Measurements from ENCODE around the gene HS3ST5.
"Not testable (repeated sequence)": the region's sequence is repeated elsewhere in the genome, so short reads cannot be mapped to it uniquely, and the experiment has no call there.

The HS3ST5 gene

DNA sequence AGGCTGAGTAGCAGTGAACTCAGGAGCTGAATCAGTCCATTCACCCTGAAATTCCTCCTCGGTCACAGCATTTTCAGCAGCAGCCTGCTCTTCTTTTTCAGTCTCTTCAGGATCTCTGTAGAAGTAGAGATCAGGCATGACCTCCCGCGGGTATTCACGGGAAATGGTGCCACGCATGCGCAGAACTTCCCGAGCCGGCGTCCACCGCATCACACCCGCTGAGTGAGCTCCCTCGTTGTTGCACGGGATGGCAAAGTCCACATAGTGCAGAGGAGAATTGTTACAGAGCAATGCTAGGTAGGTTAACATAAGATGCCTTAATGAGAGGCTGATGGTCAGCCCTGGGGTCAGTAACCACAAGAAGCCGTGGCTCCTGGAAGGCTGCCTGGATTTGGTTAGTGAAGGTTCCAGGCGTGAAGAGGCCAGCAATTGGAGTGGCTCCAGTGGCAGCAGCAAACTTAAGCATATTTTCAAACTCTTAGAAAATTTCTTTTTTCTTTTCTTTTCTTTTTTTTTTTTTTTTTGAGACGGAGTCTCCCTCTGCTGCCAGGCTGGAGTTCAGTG, 258.4 kb downstream of the HS3ST5 start:
- DNase-seq: no peak

GRCh38 chr6:114083251-114083650, 259.6 kb downstream of the HS3ST5 start:
- DNase-seq: no peak

DNA sequence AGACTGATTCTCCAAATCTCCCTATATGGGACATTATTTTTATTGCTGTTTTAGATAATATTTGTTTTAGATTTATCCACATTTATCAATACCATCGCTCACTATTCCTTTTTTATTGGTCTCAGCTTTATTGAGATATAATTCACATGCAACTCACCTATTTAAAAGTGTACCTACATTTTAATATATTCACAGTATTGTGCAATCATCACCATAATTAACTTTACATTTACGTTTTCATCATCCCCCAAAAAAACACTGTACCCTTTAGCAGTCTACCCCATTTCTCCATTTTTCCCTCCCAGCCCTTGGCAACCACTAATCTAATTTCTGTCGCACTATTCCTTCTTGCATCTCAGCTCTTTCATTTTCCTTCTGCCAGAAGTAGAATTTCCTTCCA, 261.1 kb downstream of the HS3ST5 start:
- DNase-seq: no peak

DNA sequence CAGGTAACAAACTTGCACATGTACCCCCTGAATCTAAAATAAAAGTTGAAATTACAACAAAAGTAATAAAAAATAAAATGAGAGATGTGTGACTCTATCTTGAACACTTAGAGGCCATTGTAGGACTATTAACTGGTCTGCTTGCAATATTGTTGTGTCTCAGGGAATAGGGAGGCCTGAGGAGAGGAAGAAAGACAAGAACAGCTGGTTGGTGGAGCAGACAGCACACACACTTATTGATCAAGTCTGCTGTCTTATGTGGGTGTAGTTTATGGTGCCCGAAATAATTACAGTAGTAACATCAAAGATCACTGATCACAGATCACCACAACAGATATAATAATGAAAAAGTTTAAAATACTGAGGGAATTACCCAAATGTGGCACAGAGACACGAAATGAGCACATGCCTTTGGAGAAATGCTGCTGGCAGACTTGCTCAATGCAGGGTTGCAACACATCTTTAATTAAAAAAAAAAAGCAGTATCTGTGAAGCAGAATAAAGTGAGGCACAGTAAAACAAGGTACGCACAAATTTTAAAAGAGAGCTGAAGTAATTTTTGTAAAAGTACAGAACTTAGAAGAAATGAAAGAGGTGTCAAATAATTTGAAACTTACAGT, 261.8 kb downstream of the HS3ST5 start:
- DNase-seq: no peak

DNA sequence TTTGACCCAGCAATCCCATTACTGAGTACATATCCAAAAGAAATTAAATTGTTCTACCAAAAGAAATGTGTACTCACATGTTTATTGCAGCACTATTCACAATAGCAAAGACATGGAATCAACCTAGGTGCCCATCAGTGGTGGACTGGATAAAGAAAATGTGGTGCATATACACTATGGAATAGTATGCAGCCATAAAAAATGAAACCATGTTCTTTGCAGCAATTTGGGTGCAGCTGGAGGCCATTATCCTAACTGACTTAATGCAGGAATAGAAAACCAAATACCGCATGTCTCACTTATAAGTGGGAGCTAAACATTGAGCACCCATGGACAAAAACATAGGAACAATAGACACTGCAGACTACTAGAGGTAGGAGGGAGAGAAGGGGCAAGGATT, 262.4 kb downstream of the HS3ST5 start:
- not testable (repeated sequence) for DNase-seq

DNA sequence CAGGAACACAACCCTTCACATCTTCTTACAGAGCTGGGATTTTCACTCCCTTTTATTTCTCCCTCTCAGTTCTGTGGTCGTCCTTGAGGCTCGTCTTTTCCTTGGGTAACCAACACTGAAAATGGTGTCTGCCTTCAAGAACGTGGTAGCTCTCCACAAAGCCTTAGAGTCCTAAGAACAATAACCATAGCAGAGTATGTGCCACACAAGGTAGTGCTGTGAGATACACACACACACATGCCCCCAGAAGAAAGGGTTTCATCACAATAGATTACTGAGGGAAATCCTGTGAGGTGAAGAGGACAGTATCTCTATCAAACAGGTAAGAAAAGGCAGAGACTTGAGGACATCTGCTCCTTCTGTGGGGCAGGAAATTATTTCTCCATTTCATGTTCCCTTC, 267.0 kb downstream of the HS3ST5 start:
- no peak for DNase-seq

DNA sequence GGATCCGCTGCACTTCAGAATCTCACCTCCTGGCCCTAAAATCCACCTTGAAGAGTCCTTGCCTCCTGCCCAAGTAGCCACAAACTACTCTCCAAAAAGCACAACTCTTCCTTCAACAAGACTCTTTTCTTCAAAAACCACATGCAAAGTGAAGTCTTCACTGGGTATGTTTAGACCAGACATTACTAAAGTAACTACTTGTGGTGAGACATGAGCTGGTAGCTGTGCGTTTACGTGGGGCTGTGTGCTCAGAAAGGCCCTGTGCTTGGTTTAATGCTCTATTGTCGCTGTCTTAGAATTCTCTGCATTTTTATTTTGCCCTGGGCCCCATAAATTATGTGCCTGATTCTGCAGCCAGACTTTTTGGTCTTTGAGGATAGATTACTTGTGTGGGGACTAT, 267.5 kb downstream of the HS3ST5 start:
- DNase-seq: no peak

DNA sequence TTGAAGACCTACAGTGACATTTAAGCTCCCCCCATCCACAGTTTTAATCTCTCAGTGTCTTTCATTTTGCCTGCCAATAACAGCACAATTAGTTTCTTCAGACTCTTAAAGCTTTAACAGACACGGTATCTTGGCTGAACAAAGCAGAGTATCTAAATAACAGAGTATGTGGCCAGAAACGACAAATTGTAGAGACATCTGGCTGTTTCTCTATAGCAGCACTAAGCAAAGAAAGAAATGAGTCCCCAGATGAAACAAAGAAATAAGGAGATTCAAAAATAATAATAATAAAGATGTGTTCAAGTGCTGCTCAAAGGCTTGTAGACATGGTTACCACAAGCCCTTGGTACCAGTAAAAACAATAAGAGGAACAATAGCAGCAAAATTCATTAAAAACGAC, 274.1 kb downstream of the HS3ST5 start:
- no peak for DNase-seq

- no peak for DNase-seq
These were observed 274.7 kb downstream of the HS3ST5 start for GRCh38 chr6:114068116-114068515.

DNA sequence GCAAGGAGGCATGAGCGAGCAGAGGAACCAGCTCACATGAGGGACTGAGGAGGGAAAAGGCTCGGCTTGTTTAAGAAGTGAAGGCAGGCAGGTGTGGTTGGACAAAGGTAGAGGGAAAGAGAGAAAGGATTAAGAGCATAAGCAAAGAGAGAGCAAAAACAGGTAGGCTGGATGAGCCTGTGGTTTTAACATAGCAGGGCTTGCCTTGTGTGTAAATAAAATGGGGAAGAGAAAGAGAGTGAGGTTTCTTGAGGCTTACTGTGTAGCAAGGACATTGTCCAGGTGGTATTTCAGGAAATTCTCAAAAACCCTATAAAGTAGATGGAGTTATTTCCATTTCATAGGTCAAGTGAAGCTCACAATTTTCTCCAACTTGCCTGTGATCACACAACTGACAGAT, 278.0 kb downstream of the HS3ST5 start:
- no peak for DNase-seq

- DNase-seq: no peak
These were observed 278.9 kb downstream of the HS3ST5 start for GRCh38 chr6:114063956-114064355.

DNA sequence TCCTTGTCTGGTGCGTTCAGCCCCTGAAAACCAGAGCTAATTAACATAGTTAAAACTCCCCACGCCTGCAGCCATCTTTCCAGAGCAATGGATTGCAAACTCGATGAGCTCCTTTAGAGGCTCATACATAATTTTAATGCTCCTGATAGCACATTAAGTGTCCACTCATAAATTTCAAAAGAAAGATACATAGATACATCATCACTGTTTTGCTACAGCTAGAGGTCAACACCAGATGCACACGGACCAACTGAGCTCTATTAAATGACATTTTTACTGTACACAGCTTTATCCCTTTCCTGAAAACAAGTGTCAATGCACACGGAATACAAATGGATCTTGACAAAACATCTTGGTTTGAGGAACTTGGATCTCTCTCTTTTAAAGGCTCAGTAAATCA, 280.6 kb downstream of the HS3ST5 start:
- no peak for DNase-seq

- no peak for DNase-seq
These were observed 281.1 kb downstream of the HS3ST5 start for GRCh38 chr6:114061741-114062140.

- no peak for DNase-seq
These were observed 281.7 kb downstream of the HS3ST5 start for GRCh38 chr6:114061116-114061515.

GRCh38 chr6:114058435-114058834, 284.4 kb downstream of the HS3ST5 start:
- no peak for DNase-seq

GRCh38 chr6:114055763-114056162, 287.1 kb downstream of the HS3ST5 start:
- no peak for DNase-seq

GRCh38 chr6:114055349-114055748, 287.5 kb downstream of the HS3ST5 start:
- DNase-seq: no peak

DNA sequence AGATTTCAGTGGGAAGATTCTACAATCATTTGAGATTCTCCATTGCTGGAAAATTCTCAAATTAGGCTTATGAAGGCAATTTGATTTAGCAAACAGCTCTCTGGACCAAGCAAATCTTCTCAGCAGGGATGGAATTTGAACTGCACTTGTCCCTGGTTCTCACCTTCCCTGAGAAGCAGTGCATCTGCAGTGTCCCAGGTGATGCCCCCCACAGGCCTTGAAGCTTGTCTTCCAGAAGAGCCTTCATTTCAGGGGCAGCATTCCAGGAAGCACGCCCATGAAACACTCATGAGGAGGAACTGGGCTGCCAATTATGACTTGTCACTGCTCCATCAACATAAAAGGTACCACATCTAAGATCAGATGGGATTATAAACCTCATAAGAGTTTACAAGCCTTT, 289.0 kb downstream of the HS3ST5 start:
- no peak for DNase-seq

DNA sequence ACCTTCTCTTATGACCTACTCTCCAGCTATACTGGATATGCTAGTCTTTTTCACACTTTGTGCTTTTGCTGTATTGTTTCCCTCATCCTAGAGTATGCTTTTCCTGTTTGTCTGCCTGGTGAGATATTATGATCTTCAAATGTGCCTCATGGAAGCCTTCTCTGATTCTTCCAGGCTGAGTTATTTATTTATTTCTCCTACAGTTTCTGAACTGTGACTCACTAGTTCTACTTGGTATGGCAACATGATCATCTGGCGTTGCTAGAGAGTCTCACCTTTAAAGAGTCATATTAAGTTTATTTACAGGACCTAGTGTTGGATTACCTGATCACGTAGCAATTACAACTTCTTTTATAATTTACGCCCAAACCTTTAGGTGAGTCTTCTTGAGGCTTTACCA, 290.7 kb downstream of the HS3ST5 start:
- no peak for DNase-seq

- DNase-seq: no peak
These were observed 291.8 kb downstream of the HS3ST5 start for GRCh38 chr6:114051031-114051430.

GRCh38 chr6:114049367-114049966, 293.4 kb downstream of the HS3ST5 start:
- no peak for DNase-seq

DNA sequence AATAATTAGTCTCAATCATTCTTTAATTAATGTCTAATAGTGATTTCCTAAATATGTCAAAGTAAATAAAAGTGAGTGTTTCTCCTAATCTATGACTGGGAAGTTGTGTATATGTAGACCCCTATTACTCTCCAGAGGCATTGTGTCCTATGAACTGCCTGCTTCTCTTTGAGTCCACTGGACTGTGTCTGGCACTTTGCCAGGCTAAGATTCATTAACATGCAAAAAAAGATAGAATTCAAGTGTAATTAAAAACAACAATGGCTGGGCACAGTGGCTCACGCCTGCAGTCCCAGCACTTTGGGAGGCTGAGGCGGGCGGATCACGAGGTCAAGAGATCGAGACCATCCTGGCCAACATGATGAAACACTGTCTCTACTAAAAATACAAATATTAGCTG, 298.3 kb downstream of the HS3ST5 start:
- DNase-seq: not testable (repeated sequence)

DNA sequence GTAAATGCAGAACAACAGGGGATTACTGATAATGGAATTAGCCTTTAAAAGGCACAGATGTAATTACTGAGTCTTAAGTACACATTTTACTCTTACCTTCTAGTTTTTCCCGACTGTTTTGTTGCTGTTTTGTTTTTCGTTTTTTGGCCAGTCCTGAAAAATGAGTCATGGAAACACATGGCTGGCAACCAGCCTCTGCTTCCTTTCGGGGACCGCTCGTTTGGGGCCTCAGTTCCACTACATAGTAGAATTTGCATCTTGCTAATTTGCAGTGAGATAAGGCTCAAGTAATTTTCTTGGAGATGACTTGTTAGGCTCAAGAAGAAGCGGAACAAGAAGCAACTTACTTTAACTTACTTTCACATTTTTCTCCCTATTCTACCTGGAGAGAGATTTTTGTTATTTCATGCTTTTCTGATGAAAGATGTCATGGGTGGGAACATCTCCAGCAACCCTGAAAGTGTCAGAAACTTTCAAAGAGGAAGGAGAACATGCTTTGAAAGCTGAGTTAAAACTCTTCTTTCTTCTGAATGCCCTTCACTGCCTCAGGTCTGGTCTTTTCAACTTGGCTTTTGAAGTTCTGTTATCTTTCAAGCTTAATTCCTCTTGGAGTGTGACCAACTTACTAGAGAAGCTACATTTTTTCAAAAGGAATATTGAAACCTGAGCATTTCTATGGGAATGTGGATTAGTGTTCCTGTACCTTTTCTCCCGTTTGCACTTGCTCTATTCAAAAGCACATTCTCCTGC, 300.4 kb downstream of the HS3ST5 start:
- no peak for DNase-seq

GRCh38 chr6:114040871-114041270, 302.0 kb downstream of the HS3ST5 start:
- no peak for DNase-seq
